ENCODE data around the gene PCCA.

- no peak for TF ChIP-seq ZNF8 (CRISPR knock-in tag; IDR thresholded peaks at IDR 0.05)
- no peak for TF ChIP-seq BACH2 (CRISPR knock-in tag; IDR thresholded peaks at IDR 0.05; ENCODE audit: borderline replicate concordance)
- TF ChIP-seq, protein P1, sequence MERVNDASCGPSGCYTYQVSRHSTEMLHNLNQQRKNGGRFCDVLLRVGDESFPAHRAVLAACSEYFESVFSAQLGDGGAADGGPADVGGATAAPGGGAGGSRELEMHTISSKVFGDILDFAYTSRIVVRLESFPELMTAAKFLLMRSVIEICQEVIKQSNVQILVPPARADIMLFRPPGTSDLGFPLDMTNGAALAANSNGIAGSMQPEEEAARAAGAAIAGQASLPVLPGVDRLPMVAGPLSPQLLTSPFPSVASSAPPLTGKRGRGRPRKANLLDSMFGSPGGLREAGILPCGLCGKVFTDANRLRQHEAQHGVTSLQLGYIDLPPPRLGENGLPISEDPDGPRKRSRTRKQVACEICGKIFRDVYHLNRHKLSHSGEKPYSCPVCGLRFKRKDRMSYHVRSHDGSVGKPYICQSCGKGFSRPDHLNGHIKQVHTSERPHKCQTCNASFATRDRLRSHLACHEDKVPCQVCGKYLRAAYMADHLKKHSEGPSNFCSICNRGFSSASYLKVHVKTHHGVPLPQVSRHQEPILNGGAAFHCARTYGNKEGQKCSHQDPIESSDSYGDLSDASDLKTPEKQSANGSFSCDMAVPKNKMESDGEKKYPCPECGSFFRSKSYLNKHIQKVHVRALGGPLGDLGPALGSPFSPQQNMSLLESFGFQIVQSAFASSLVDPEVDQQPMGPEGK (CRISPR knock-in tag; IDR thresholded peaks at IDR 0.05; ENCODE audit: borderline replicate concordance) = no peak
- TF ChIP-seq, protein P2, sequence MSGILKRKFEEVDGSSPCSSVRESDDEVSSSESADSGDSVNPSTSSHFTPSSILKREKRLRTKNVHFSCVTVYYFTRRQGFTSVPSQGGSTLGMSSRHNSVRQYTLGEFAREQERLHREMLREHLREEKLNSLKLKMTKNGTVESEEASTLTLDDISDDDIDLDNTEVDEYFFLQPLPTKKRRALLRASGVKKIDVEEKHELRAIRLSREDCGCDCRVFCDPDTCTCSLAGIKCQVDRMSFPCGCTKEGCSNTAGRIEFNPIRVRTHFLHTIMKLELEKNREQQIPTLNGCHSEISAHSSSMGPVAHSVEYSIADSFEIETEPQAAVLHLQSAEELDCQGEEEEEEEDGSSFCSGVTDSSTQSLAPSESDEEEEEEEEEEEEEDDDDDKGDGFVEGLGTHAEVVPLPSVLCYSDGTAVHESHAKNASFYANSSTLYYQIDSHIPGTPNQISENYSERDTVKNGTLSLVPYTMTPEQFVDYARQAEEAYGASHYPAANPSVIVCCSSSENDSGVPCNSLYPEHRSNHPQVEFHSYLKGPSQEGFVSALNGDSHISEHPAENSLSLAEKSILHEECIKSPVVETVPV (CRISPR knock-in tag; IDR thresholded peaks at IDR 0.05) = no peak
- no peak for TF ChIP-seq PPARA (CRISPR knock-in tag; IDR thresholded peaks at IDR 0.05; ENCODE audit: borderline replicate concordance)
- no peak for TF ChIP-seq TOX (CRISPR knock-in tag; IDR thresholded peaks at IDR 0.05; ENCODE audit: borderline replicate concordance)
- no peak for TF ChIP-seq ZNF70 (CRISPR knock-in tag; IDR thresholded peaks at IDR 0.05)
Measured at GRCh38 chr13:100461309-100462030, 372.6 kb downstream of the PCCA start.

Measured in SK-N-SH treated with all-trans-retinoic acid at 6 μM for 48 hours (cell line).